GM12864 (cell line): ENCODE data around the gene NPHP4.
A peak's percentile ranks its signal among the peaks of the same experiment; 100 is the strongest.

Source experiments
- DNase-seq: peaks from one replicate; pipeline ENCODE4 v3.0.0-alpha.2; 2011; ENCODE audit warnings: low read depth
- H3K4me3 ChIP-seq: 2 replicates; pipeline ENCODE4 v1.5.1; 2011; ENCODE audit warnings: mild to moderate bottlenecking, low read depth, low read length, control low read depth
- TF ChIP-seq, protein P1 (sequence below): IDR thresholded peaks from 2 replicates; pipeline ENCODE4 v1.5.1; 2011; ENCODE audit warnings: low read depth, mild to moderate bottlenecking, moderate library complexity, low read length, control low read depth, inconsistent platforms; ENCODE audit errors: missing control alignments

The NPHP4 gene

DNA sequence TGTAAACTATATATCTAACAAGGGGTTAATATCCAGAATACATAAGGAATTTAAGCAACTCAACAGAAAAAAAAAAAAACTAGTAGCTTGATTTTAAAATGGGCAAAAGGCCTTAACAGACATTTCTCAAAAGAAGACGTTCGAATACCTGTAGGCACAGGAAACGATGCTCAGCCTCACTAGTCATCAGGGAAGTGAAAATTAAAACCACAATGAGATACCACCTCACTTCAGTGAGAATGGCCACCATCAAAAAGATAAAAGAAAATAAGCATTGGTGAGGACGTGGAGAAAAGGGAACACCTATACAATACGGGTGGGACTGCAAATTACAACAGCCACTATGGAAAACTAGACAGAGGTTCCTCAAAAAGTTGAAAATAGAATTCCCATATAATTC is 37.3 kb downstream of the NPHP4 start:
- DNase-seq: peak; percentile 22
- TF ChIP-seq, protein P1, sequence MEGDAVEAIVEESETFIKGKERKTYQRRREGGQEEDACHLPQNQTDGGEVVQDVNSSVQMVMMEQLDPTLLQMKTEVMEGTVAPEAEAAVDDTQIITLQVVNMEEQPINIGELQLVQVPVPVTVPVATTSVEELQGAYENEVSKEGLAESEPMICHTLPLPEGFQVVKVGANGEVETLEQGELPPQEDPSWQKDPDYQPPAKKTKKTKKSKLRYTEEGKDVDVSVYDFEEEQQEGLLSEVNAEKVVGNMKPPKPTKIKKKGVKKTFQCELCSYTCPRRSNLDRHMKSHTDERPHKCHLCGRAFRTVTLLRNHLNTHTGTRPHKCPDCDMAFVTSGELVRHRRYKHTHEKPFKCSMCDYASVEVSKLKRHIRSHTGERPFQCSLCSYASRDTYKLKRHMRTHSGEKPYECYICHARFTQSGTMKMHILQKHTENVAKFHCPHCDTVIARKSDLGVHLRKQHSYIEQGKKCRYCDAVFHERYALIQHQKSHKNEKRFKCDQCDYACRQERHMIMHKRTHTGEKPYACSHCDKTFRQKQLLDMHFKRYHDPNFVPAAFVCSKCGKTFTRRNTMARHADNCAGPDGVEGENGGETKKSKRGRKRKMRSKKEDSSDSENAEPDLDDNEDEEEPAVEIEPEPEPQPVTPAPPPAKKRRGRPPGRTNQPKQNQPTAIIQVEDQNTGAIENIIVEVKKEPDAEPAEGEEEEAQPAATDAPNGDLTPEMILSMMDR: no peak
- H3K4me3 ChIP-seq: no peak overlapping the region

DNA sequence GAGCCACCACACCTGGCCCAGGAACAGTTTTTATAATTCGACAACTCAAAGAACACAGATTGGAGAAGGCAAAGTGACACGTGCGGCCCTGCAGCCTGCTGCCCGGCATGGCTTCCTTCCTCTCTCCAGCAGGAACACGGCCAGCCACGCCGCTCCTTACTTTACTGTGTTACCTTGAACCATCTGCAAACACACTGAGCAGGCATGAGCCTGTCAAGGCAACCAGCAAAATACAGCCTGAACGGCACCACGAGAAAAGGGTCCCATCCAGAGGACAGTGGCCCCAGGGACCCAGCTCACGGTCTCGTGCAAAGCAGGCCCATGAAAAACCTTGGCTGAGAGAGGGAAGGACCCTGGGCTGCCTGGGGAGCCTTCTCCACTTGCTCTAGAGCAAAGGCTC is 38.8 kb downstream of the NPHP4 start:
- no peak for DNase-seq
- no peak overlapping the region for H3K4me3 ChIP-seq
- TF ChIP-seq, protein P1: no peak

DNA sequence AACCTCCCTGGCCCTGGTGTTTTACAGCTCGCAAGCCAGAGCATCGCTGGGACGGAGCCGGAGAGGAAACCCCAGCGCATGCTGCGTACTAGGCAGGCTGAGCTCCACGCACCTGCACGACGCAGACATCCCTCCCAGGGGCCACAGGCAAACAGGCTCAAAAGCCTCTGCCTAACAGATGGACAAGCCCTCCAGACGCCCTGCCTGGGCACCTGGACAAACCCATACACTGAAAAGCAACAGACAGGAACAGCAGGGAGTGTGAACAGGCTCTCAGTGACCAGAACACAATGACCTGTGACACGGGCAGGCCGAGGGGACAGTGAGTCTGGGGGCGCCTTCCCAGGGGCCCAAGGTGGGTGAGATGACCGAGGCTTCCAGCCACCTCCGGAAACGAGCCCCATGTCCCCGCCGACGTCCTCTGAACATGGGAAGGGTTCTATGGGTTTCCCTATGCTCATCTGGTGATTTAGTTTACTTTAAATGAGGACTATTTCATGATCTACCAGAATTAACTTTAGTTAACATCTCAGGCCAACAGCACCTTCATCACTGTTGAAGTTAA is 40.3 kb downstream of the NPHP4 start:
- DNase-seq: no peak
- TF ChIP-seq, protein P1: no peak
- H3K4me3 ChIP-seq: no peak overlapping the region

DNA sequence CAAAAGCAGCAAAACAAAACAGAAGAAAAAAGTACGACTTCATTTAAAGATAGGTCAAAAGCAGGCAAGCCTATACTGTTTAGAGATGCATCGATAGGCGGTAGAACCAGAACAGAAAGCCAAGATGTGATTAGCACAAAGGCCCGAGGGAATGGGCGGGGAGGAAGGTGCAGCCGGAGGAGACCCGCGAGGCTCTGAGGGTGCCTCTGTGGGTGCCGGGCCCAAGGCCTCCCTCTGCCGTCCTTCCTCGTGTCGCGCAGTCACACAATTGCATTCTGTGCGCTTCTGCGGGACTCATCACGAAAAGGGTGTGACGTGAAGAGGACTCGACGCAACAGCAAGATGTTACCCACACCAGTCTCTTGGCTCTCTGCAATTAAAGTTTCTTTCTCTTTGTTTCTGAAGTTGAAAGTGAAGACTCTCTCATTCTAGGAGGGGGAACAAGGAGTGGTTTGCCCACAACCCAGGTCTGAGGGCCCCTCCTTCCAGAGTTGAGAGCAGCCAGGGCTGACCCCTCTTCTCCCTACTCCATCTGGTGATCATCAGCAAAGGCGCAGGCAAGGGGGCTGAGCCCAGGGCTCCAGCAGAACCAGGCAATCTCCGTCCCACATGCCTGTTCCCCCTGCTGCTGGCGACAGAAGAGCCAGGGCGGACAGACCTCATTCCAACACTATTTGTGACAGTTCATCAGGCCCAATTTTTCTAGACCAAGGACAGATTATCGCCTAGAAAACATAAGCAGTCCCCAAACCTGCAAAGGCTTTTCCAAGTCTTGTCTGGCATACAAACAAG is 41.0 kb downstream of the NPHP4 start:
- TF ChIP-seq, protein P1: no peak
- DNase-seq: no peak
- H3K4me3 ChIP-seq: no peak overlapping the region

DNA sequence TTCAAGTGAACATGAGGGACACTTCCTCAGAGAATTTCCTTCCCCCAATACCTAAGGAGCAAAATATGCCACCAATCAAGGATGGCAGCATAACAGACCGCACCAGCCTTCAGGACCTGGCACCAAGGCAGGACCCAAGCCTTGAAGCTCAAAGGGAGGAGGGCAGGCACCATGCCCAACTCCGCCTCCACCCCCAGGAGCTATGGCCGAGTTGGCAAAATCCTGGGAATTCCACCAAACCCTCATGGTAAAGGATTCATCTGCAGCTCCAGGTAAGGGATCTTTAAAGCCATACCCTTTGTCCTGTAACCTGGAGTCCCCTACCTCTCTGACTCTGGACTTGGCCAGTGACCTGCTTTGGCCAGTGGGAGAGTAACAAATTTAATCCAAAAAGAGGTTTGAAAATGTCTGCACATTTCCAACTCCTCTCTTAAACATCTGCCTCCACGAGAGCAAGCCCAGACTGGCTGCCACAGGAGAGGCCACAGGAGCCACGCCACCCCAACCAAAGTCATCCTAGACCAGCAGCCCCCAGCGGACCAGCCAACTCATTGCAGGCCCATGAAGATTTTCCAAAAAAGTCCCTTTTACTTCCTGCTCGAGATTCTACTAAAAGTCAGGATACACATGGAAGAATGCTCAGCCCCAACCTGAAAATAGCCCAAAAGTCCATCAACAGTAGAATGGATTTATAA is 41.9 kb downstream of the NPHP4 start:
- no peak overlapping the region for H3K4me3 ChIP-seq
- TF ChIP-seq, protein P1: no peak
- no peak for DNase-seq

DNA sequence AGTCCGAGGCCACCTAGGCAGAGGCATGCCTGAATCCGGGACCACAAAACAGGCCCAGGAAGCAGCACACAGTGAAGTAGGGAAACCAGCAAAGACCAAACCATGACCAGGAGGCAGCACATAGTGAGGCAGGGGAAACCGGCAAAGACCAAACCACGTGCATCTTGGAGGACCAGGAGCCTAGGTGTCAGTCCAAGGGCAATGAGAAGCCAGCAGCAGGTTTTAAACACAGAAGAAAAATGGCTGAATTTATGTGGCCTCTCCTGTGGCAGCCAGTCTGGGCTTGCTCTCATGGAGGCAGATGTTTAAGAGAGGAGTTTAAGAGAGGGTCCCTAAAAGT is 42.5 kb downstream of the NPHP4 start:
- TF ChIP-seq, protein P1: no peak
- H3K4me3 ChIP-seq: no peak overlapping the region
- no peak for DNase-seq
